Left lung (tissue), 10 donors: ENCODE measurements around the gene ZBED6. TPM values are rescaled to one million over a fixed set of nuclear protein-coding genes. Genes with fewer than 3 reads are reported as not detected.
"Not testable (repeated sequence)": the region's sequence is repeated elsewhere in the genome, so short reads cannot be mapped to it uniquely, and the experiment has no call there.

Experiments used
- ATAC-seq: fragments of 200-7000 bp; cut with Tn5 transposase; one replicate; pipeline ENCODE4 v1.9.1; 2020; ENCODE audit warnings: moderate library complexity
- DNase-seq, 4 donors: peaks; one replicate each; pipeline ENCODE4 v3.0.0-alpha.2; 2013 to 2020
- H3K27ac ChIP-seq, 2 donors: fragments of 200-600 bp; sonication (generic) in 1 of 2; one replicate each; pipeline versions ENCODE4 v1.5.0 to v1.8.0; 2020 to 2021
- H3K27me3 ChIP-seq, 2 donors: fragments of 200-600 bp; sonication (generic) in 1 of 2; one replicate each; pipeline versions ENCODE4 v1.5.0 to v1.8.0; 2020 to 2021
- H3K36me3 ChIP-seq, 2 donors: fragments of 200-600 bp; sonication (generic) in 1 of 2; one replicate each; pipeline versions ENCODE4 v1.5.0 to v1.8.0; 2020 to 2021
- H3K4me1 ChIP-seq, 2 donors: fragments of 200-600 bp; one replicate each; pipeline ENCODE4 v1.8.0; 2021
- H3K4me3 ChIP-seq, 2 donors: fragments of 200-600 bp; sonication (generic) in 1 of 2; one replicate each; pipeline versions ENCODE4 v1.5.0 to v1.8.0; 2020 to 2021; ENCODE audit warnings: mild to moderate bottlenecking in 1 of 2
- H3K9me3 ChIP-seq, 2 donors: fragments of 200-600 bp; sonication (generic) in 1 of 2; one replicate each; pipeline versions ENCODE4 v1.5.0 to v1.8.0; 2020 to 2021
- intact Hi-C, 2 donors: fragments of 100-400 bp; cut with DNase I; formaldehyde crosslinking; loops; one replicate each; pipeline versions ENCODE4 v1.11.2 to v1.14.2; 2022
- polyA plus RNA-seq, 6 donors: library from polyadenylated mRNA; unstranded; fragments of 120-200 nt; gene quantifications; one replicate each; pipeline ENCODE4 v1.2.1, GENCODE V29; 2013; ENCODE audit not compliant: insufficient read length in 6 of 6
- total RNA-seq, 2 donors: library from RNA; stranded (reverse); fragmentation: NEBNext Ultra II Directional; extraction: Animal tissue kit (Norgen Biotek cat#: 25700); gene quantifications; one replicate each; pipeline ENCODE4 v1.2.1, GENCODE V29; 2021
- TF ChIP-seq, protein P1 (sequence below), 2 donors: fragments of 200-600 bp; sonication (generic) in 1 of 2; IDR thresholded peaks; one replicate each; pipeline versions ENCODE4 v1.5.0 to v1.8.0; 2021; ENCODE audit warnings: antibody characterized with exemption in 2 of 2
- donor health status: DM: no; HTN: yes; CAD: no.
- donor health status: DM: no; HTN: no; CAD: no.

ZBED6 gene
- total and polyA plus RNA-seq, 8 donors: 14.6 to 32.8 (median 17.6) TPM

DNA sequence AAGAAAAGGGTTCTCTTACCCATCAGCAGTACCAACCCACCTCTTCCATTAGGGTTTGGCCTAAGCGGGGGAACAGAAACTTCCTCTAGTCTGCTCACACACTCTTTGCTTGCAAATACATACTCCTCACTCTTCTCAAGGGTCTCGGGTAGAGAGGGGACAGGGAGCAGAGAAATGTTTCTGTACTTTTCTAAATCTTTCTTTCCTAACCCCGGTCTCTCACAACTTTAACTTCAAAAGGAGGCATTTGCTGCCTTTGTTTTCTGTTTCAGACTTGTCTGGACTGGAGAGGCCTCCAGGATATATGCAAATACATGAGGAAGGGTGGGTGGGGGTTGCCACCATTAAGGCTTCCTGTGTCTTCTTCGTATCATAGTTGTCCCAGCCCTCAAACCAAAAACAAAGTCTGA is 41.0 kb upstream of the ZBED6 start:
- DNase-seq (no peak), ATAC-seq (no peak)
- no peaks in the 10 kb centered on the region for H3K27me3 ChIP-seq
- no peaks in the 10 kb centered on the region for H3K36me3 ChIP-seq
- TF ChIP-seq, protein P1, sequence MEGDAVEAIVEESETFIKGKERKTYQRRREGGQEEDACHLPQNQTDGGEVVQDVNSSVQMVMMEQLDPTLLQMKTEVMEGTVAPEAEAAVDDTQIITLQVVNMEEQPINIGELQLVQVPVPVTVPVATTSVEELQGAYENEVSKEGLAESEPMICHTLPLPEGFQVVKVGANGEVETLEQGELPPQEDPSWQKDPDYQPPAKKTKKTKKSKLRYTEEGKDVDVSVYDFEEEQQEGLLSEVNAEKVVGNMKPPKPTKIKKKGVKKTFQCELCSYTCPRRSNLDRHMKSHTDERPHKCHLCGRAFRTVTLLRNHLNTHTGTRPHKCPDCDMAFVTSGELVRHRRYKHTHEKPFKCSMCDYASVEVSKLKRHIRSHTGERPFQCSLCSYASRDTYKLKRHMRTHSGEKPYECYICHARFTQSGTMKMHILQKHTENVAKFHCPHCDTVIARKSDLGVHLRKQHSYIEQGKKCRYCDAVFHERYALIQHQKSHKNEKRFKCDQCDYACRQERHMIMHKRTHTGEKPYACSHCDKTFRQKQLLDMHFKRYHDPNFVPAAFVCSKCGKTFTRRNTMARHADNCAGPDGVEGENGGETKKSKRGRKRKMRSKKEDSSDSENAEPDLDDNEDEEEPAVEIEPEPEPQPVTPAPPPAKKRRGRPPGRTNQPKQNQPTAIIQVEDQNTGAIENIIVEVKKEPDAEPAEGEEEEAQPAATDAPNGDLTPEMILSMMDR (IDR thresholded peaks at IDR 0.05): no peak
- intact Hi-C loops: no loop called here
- no peak overlapping the region for H3K4me3 ChIP-seq
- H3K27ac ChIP-seq: no peak overlapping the region
- H3K4me1 ChIP-seq: no peaks in the 10 kb centered on the region
- no peaks in the 10 kb centered on the region for H3K9me3 ChIP-seq

- Histone ChIP-seq H3K27ac (no peak overlapping the region), H3K27me3 (no peaks in the 10 kb centered on the region), H3K4me3 (no peak overlapping the region), H3K9me3 (no peaks in the 10 kb centered on the region), H3K4me1 (no peaks in the 10 kb centered on the region), H3K36me3 (no peaks in the 10 kb centered on the region)
- no peak for DNase-seq
- no peak for ATAC-seq
- TF ChIP-seq, protein P1 (IDR thresholded peaks at IDR 0.05): no peak
- intact Hi-C loops: no loop called here
Measured at GRCh38 chr1:203756036-203756435, 39.4 kb upstream of the ZBED6 start.

GRCh38 chr1:203758749-203759148 is 36.7 kb upstream of the ZBED6 start:
- H3K27me3 ChIP-seq, H3K36me3 ChIP-seq, H3K4me3 ChIP-seq, H3K9me3 ChIP-seq, DNase-seq, ATAC-seq, H3K27ac ChIP-seq, H3K4me1 ChIP-seq, intact Hi-C loops: not testable (repeated sequence)

GRCh38 chr1:203760506-203760905 is 34.9 kb upstream of the ZBED6 start:
- Histone ChIP-seq H3K27me3 (no peaks in the 10 kb centered on the region), H3K4me1 (no peaks in the 10 kb centered on the region), H3K36me3 (no peaks in the 10 kb centered on the region), H3K9me3 (no peaks in the 10 kb centered on the region), H3K4me3 (no peak overlapping the region), H3K27ac (no peak overlapping the region)
- no peak for ATAC-seq
- intact Hi-C loops: no loop called here
- TF ChIP-seq, protein P1 (IDR thresholded peaks at IDR 0.05): no peak
- DNase-seq: no peak

- intact Hi-C loops, H3K4me1 ChIP-seq, H3K36me3 ChIP-seq, ATAC-seq, H3K27me3 ChIP-seq, DNase-seq, H3K9me3 ChIP-seq, H3K27ac ChIP-seq, H3K4me3 ChIP-seq: not testable (repeated sequence)
Measured at GRCh38 chr1:203761958-203762357, 33.5 kb upstream of the ZBED6 start.

DNA sequence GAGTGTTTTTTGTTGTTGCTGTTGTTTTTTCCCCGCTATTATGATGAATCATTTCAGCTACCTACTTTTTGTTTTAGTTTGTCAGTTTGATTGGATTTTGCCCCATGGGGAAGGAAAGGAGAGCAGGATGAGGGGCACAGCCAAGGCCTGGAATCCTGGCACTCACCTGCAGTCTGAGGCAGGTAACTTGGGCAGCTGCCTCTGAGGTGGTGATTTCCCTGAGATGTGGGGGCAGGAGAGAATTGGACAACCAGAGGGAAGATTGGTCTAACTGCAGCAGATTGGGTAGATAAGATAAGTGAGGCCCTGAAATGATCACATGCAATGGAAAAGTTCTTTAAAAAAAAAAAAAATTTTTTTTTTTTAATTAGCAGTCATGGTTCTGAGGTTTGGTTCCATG is 31.9 kb upstream of the ZBED6 start:
- DNase-seq: no peak

More for the DNA sequence above, 31.9 kb upstream of the ZBED6 start:
- intact Hi-C loops: no loop called here
- Histone ChIP-seq H3K4me1 (no peaks in the 10 kb centered on the region), H3K9me3 (no peaks in the 10 kb centered on the region), H3K4me3 (no peak overlapping the region), H3K27ac (no peak overlapping the region), H3K36me3 (no peaks in the 10 kb centered on the region), H3K27me3 (no peaks in the 10 kb centered on the region)
- TF ChIP-seq, protein P1 (IDR thresholded peaks at IDR 0.05): no peak
- no peak for ATAC-seq
